ENCODE measurements around the gene MYEF2.

Gene MYEF2

GRCh38 chr15:48105936-48106335 lies 72.2 kb downstream of the MYEF2 start:
- TF ChIP-seq CTCF (IDR thresholded peaks at IDR 0.05; ENCODE audit: insufficient read depth, missing control alignments), result no peak
- DNase-seq (ENCODE audit: insufficient read length, low spot score) (no peak), FAIRE-seq (no peak)

- DNase-seq (ENCODE audit: insufficient read length, low spot score), result no peak
- no peak for FAIRE-seq
- TF ChIP-seq CTCF (IDR thresholded peaks at IDR 0.05; ENCODE audit: insufficient read depth, missing control alignments), result no peak
Measured at GRCh38 chr15:48103647-48104046, 74.4 kb downstream of the MYEF2 start.

GRCh38 chr15:48102167-48102566 lies 75.9 kb downstream of the MYEF2 start:
- TF ChIP-seq CTCF (IDR thresholded peaks at IDR 0.05; ENCODE audit: insufficient read depth, missing control alignments), result no peak
- DNase-seq (ENCODE audit: insufficient read length, low spot score) (no peak), FAIRE-seq (no peak)

- TF ChIP-seq CTCF (IDR thresholded peaks at IDR 0.05; ENCODE audit: insufficient read depth, missing control alignments), result no peak
- FAIRE-seq (no peak), DNase-seq (ENCODE audit: insufficient read length, low spot score) (no peak)
Measured at GRCh38 chr15:48101376-48101961, 76.6 kb downstream of the MYEF2 start.

GRCh38 chr15:48097264-48097663 lies 80.8 kb downstream of the MYEF2 start:
- DNase-seq (ENCODE audit: insufficient read length, low spot score) (no peak), FAIRE-seq (no peak)
- TF ChIP-seq CTCF (IDR thresholded peaks at IDR 0.05; ENCODE audit: insufficient read depth, missing control alignments), result no peak

- TF ChIP-seq CTCF (IDR thresholded peaks at IDR 0.05; ENCODE audit: insufficient read depth, missing control alignments), result no peak
- DNase-seq (ENCODE audit: insufficient read length, low spot score) (no peak), FAIRE-seq (no peak)
Measured at GRCh38 chr15:48096813-48097212, 81.3 kb downstream of the MYEF2 start.

- TF ChIP-seq CTCF (IDR thresholded peaks at IDR 0.05; ENCODE audit: insufficient read depth, missing control alignments), result no peak
- FAIRE-seq (no peak), DNase-seq (ENCODE audit: insufficient read length, low spot score) (no peak)
Measured at GRCh38 chr15:48096355-48096786, 81.7 kb downstream of the MYEF2 start.
